Lung (tissue), 12 donors: Measurements from ENCODE around the gene FAM120AOS. TPM values are rescaled to one million over a fixed set of nuclear protein-coding genes. Genes with fewer than 3 reads are reported as not detected.

Experiments
- ATAC-seq: fragments of 200-7000 bp; cut with Tn5 transposase; one replicate; pipeline ENCODE4 v1.9.1; 2020; ENCODE audit warnings: moderate number of reproducible peaks; ENCODE audit not compliant: insufficient read depth, low FRiP score
- DNase-seq, 3 donors: peaks; one replicate each; pipeline ENCODE4 v3.0.0-alpha.2; 2013 to 2017
- H3K27ac ChIP-seq, 2 donors: one replicate each; pipeline ENCODE4 v1.5.1; 2013; ENCODE audit warnings: mild to moderate bottlenecking in 2 of 2, moderate library complexity in 2 of 2, control low read depth in 1 of 2, inconsistent platforms in 1 of 2, low read depth in 1 of 2, low read length in 1 of 2
- H3K27me3 ChIP-seq, 3 donors: one replicate each; pipeline ENCODE4 v1.5.1; 2013; ENCODE audit warnings: low read length in 2 of 3; ENCODE audit not compliant: control insufficient read depth in 3 of 3, insufficient read depth in 3 of 3
- H3K36me3 ChIP-seq, 4 donors: one replicate each; pipeline ENCODE4 v1.5.1; 2013; ENCODE audit warnings: low read length in 4 of 4, mild to moderate bottlenecking in 1 of 4, moderate library complexity in 1 of 4; ENCODE audit not compliant: control insufficient read depth in 4 of 4, insufficient read depth in 4 of 4
- H3K4me1 ChIP-seq, 5 donors: one replicate each; pipeline ENCODE4 v1.5.1; 2013; ENCODE audit warnings: low read length in 5 of 5, mild to moderate bottlenecking in 2 of 5, moderate library complexity in 1 of 5; ENCODE audit not compliant: control insufficient read depth in 5 of 5, insufficient read depth in 5 of 5
- H3K4me3 ChIP-seq: one replicate; pipeline ENCODE4 v1.5.1; 2013; ENCODE audit warnings: mild to moderate bottlenecking, control low read depth, moderate library complexity
- H3K9ac ChIP-seq, 2 donors: one replicate each; pipeline ENCODE4 v1.5.1; 2013; ENCODE audit warnings: low read length in 2 of 2, control low read depth in 1 of 2; ENCODE audit not compliant: insufficient read depth in 1 of 2
- H3K9me3 ChIP-seq, 4 donors: one replicate each; pipeline ENCODE4 v1.5.1; 2013; ENCODE audit warnings: low read length in 3 of 4, mild to moderate bottlenecking in 1 of 4, moderate library complexity in 1 of 4; ENCODE audit not compliant: control insufficient read depth in 4 of 4, insufficient read depth in 3 of 4
- CTCF ChIP-seq: IDR thresholded peaks from 2 replicates; pipeline ENCODE4 v1.5.1; 2012; ENCODE audit warnings: mild to moderate bottlenecking; ENCODE audit errors: control extremely low read depth, extremely low read depth
- WGBS, 2 donors: extraction: QIAGEN DNeasy Blood & Tissue Kit; methylation state at CpG; one replicate each; pipeline ENCODE4 v1.1.7; 2013; 5-methylcytosine and 5-hydroxymethylcytosine counted together
- polyA plus RNA-seq, 2 donors: library from polyadenylated mRNA; stranded (reverse); fragments of 200-250 nt; gene quantifications; one replicate each; pipeline ENCODE4 v1.2.1, GENCODE V29; 2013
- total RNA-seq, 2 donors: library from RNA; depleted of rRNA in 1 of 2; stranded (reverse); fragments of >200 nt in 1 of 2; gene quantifications; one replicate each; pipeline ENCODE4 v1.2.1, GENCODE V29; 2014 to 2021
- donor health status: control.
- donor health status: control.
- donor health status: Bipolar disorder and iron deficiency.
- donor health status: healthy.
- donor health status: DM: yes; HTN: yes; CAD: no.

The FAM120AOS gene
- total and polyA plus RNA-seq, 4 donors: 27.2 to 51.6 (median 36.5) TPM

GRCh38 chr9:93466416-93467061 lies 13.2 kb upstream of the FAM120AOS start:
- 60 to 68% methylated on average over 7 of the region's 7 CpGs for WGBS, 2 donors
- H3K27ac ChIP-seq: peak overlapping the region in 1 of 2 donors; percentile 64
- H3K27me3 ChIP-seq: no peaks in the 10 kb centered on the region
- ATAC-seq (no peak), DNase-seq (peak in 1 of 3 donors; percentile 29)
- H3K9me3 ChIP-seq: no peaks in the 10 kb centered on the region
- no peak for TF ChIP-seq CTCF
- H3K4me1 ChIP-seq: peaks cover 13 to 58% (median 19%) of the 10 kb centered on the region in 5 donors
- H3K4me3 ChIP-seq: no peak overlapping the region
- H3K9ac ChIP-seq: no peak overlapping the region
- H3K36me3 ChIP-seq: peaks cover 0 to 4% (median 2%) of the 10 kb centered on the region in 4 donors

GRCh38 chr9:93465855-93466254 lies 12.5 kb upstream of the FAM120AOS start:
- WGBS, 2 donors: 80 to 96% methylated on average over 6 of the region's 6 CpGs
- no peak overlapping the region for H3K4me3 ChIP-seq
- H3K9ac ChIP-seq: no peak overlapping the region
- ATAC-seq (no peak), DNase-seq (no peak)
- H3K27me3 ChIP-seq: no peaks in the 10 kb centered on the region
- H3K27ac ChIP-seq: no peak overlapping the region
- H3K4me1 ChIP-seq: peaks cover 13 to 62% (median 17%) of the 10 kb centered on the region in 5 donors
- TF ChIP-seq CTCF: no peak
- no peaks in the 10 kb centered on the region for H3K9me3 ChIP-seq
- no peaks in the 10 kb centered on the region for H3K36me3 ChIP-seq

- Histone ChIP-seq H3K9ac (no peak overlapping the region), H3K4me1 (peaks cover 13 to 61% (median 17%) of the 10 kb centered on the region in 5 donors), H3K27me3 (no peaks in the 10 kb centered on the region), H3K36me3 (no peaks in the 10 kb centered on the region), H3K27ac (no peak overlapping the region), H3K9me3 (no peaks in the 10 kb centered on the region), H3K4me3 (no peak overlapping the region)
- no peak for TF ChIP-seq CTCF
- no peak for ATAC-seq
- no peak for DNase-seq
- 65 to 70% methylated on average over 2 of the region's 2 CpGs for WGBS, 2 donors
These were observed 11.5 kb upstream of the FAM120AOS start for GRCh38 chr9:93464876-93465275.
